Right renal pelvis (tissue), 4 donors: ENCODE measurements around the gene MEGF6. TPM values are rescaled to one million over a fixed set of nuclear protein-coding genes. Genes with fewer than 3 reads are reported as not detected.

Experiments used
- DNase-seq, 4 donors: peaks; one replicate each; pipeline ENCODE4 v3.0.0-alpha.2; 2013; ENCODE audit warnings: low read depth in 4 of 4, low spot score in 3 of 4, missing footprints in 1 of 4
- polyA plus RNA-seq, 4 donors: library from polyadenylated mRNA; unstranded; fragments of 120-200 nt; gene quantifications; one replicate each; pipeline ENCODE4 v1.2.1, GENCODE V29; 2013; ENCODE audit not compliant: insufficient read length in 4 of 4

MEGF6 gene
- polyA plus RNA-seq, result 10 to 100 TPM in 2 of 4 donors, 1 to 10 TPM in 2; 9.0 to 15.6 (median 10.5) TPM

GRCh38 chr1:3611170-3612019 is at the start of gene MEGF6:
MEGF6 (minus strand) TSS chr1:3611508; CDS start chr1:3611268, 240 bp downstream.
- DNase-seq, result peak in 2 of 4 donors; percentile 74

- no peak for DNase-seq
These were observed 49.4 kb upstream of the MEGF6 start for GRCh38 chr1:3660704-3661103.

GRCh38 chr1:3659093-3659492 is 47.8 kb upstream of the MEGF6 start:
- DNase-seq, result no peak

- DNase-seq, result no peak
These were observed 46.9 kb upstream of the MEGF6 start for GRCh38 chr1:3658231-3658615.

GRCh38 chr1:3657578-3658230 is 46.4 kb upstream of the MEGF6 start:
- DNase-seq, result no peak

- DNase-seq, result no peak
These were observed 45.8 kb upstream of the MEGF6 start for GRCh38 chr1:3657096-3657475.

GRCh38 chr1:3656450-3657095 is 45.3 kb upstream of the MEGF6 start:
- DNase-seq, result no peak

- DNase-seq, result no peak
These were observed 43.4 kb upstream of the MEGF6 start for GRCh38 chr1:3654549-3655281.

- no peak for DNase-seq
These were observed 41.9 kb upstream of the MEGF6 start for GRCh38 chr1:3653286-3653618.

GRCh38 chr1:3652548-3653285 is 41.4 kb upstream of the MEGF6 start:
- DNase-seq, result no peak

GRCh38 chr1:3651930-3652547 is 40.7 kb upstream of the MEGF6 start, which contains the start of gene TP73:
TP73 (plus strand) TSS chr1:3652516; CDS start chr1:3682366, 29,850 bp downstream.
- no peak for DNase-seq

GRCh38 chr1:3651026-3651929 is 40.0 kb upstream of the MEGF6 start:
- DNase-seq, result no peak

- no peak for DNase-seq
These were observed 39.1 kb upstream of the MEGF6 start for GRCh38 chr1:3650248-3651025.

GRCh38 chr1:3649342-3650247 is 38.3 kb upstream of the MEGF6 start, which contains the start of gene WRAP73:
WRAP73 (minus strand) TSS chr1:3650103; CDS start chr1:3649999, 104 bp downstream.
- DNase-seq, result peak; percentile 75 to 80 (median 78)

- DNase-seq, result no peak
These were observed 35.3 kb upstream of the MEGF6 start for GRCh38 chr1:3646596-3646995.

- no peak for DNase-seq
These were observed 34.5 kb upstream of the MEGF6 start for GRCh38 chr1:3645666-3646355.
